HG03280 (cell line): ENCODE measurements around the gene IRS1.

Experiments used
- ATAC-seq: cut with Tn5 transposase; IDR thresholded peaks from one replicate; pipeline ENCODE4 v1.9.1; 2021; ENCODE audit warnings: mild to moderate bottlenecking, moderate library complexity; ENCODE audit not compliant: unreplicated experiment

IRS1 gene

GRCh38 chr2:226828191-226828590, 28.6 kb upstream of the IRS1 start:
- ATAC-seq: no peak

DNA sequence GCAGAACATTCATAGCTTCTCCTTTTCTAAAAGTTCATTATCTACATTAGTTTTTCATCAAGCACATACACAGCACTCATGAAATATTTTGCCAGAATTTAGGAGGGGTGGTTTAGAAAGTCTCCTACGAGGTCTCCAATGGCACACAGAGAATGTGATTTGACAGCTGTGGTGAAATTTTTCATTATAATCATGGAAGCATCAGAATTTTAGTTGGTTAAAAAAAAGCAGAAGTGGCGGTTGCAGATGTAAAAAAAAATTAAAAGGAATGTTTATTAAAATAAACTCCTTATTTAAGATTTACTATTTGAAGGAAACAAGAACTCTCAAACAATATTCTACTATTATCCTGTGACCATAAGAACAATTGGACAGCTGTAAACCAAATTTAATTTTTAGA, 25.4 kb upstream of the IRS1 start:
- no peak for ATAC-seq

DNA sequence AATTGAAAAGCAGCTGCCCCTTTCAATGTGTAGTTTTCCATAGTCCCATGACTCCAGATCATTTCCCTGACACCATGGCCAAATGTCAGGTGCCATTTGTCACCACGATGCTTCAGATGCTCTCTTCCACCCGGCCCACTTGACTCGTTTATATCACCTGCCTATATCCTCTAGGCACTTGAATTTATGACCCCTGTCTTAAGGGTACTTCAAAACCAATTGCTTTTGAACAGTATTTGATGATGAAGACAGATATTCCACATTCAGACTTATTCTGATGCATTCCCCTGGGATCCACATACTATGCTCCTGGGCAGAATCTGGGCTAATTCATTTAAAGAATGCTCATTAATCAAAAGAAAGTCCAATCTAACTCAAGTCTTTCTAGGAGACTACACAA, 19.3 kb upstream of the IRS1 start:
- ATAC-seq: no peak

DNA sequence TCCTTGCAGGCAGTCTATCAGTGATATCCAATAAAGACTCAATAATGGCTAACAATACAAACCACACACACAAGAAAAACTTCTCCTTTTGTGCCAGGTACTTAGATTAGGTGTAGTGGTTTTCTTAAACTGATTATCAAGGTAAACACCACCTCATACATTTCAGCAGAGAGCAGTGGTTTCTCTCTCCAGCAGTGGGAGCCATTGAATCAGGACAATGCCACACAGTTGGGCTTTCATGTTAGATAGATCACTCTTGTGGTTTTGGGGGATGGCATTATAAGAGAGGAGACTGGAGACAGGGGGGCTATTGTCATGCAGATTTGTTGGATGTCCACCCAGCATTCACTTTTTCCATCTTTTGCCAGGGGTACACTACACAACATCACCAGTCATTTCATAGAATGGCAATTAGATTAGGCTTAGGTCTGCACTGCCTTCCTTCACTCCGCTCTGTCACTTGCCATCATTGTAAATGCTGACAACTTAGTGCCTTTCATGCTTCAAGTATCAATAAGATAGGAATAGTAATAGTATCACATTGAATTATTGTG, 13.6 kb upstream of the IRS1 start:
- no peak for ATAC-seq

- no peak for ATAC-seq
Measured at GRCh38 chr2:226803410-226803809, 3.8 kb upstream of the IRS1 start.

GRCh38 chr2:226802573-226802972, 3.0 kb upstream of the IRS1 start:
- ATAC-seq: no peak

DNA sequence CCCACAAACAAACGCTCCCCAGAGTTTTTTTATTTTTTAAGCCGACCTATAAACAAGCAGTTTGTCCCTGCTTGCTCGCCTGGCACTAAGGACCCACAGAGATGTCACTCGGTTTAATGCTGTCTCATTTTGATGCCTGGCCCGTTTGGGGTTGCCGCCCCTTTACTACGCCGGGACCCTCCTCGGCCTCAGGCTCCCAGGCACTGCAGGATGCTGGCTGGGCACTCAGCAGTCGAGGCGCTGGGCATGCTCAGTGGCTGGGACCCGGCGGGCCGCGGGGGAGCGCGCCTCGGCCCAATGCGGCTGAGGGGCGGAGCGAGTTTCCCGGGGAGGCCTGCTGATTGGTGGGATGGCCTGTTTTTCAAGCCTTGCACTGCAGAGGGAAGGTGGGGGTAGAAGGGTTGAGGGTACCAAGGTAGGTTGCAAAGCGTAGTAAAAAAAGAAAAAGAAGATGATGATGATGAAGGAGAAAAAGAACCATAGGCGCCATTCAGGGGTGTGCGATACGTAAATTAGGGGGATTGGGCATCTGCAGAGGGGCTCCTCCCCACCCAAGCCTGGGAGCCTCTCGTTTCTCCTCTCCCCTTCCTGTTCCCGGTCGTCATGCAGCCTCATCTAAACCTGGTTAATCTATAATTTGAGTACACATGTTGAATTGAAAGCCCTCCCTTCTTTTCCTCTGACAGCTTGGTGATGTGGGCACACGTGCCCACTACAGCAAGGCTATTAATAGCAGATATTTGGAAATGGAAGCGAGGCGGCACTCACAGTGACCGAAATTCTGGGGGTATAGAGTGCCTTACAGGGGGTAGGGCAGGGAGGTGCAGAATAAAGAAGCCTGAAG, 1.5 kb upstream of the IRS1 start:
- peak; percentile 85 for ATAC-seq

DNA sequence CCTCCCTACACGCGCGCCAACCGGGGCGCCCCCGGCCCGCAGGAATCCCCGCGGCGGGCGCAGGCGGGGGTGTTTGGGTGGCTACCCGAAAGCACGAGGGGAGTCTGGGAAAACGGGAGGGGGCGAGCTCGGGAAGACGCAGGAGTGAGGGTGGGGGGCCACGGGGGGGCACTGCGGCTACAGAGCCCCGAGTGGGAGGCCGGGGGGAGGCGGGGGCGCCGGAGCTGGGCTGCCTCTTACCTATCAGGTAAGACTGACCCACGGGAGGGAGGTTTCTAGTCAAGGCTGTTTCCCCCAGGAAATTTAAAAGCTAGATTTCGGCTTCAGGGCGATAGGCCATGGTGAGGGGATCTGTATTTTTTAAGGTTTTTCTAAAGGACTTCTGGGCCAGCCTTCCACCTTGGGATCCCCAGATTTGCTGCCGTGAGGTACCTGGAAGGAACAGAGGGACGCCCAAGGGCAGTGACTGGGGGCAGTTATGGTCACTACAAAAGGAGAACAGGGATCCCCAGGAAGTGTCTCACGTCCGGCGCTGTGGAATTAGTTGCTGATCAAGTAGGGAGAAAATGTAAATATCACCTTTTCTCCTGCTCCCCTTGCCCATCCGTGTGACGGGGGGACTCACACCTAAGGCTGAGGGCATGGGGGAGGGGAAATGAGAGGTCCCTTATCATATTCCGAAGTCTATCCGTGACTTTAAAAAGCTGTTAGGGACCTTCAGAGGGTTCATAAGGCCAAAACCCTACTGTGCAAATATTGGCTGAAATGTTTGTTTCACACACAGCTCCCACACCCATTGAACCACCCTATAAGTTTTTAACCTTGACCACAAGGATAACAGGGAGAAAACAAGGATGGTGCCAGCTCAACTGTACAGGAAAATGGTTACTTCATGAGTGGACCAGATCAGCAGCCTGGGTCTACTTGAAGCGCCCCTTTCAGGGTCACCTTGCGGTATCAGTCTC, 638 bp upstream of the IRS1 start:
- no peak for ATAC-seq

DNA sequence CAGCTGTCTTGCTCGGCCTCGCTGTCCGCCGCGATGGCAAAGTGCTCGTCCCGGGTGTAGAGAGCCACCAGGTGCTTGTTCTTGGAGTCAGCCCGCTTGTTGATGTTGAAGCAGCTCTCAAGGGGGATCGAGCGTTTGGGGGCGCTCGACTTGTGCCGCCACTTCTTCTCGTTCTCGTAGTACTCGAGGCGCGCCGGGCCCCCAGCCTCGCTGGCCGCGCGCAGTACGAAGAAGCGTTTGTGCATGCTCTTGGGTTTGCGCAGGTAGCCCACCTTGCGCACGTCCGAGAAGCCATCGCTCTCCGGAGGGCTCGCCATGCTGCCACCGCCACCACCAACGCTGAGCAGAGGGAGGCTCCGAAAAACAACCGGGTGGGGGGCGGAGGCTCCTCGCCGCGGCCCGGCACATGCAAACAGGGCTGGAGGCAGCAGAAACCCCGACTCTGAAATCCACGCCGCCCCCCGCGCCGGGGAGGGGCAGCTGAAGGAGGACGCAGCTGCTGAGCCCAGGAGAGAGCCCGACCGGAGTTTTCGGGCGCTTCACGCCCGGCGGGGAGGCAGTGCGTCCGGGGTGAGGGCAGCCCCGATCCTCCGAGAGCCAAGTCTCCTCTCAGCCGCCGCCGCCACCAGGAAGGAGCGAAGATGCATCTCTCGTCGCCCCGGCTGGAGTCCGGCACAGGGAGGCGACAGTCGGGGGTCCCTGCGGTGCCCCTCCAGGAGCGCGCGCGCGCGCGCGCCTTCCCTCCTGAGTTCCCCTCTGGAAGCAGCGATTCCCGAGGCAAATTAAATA, 1.0 kb downstream of the IRS1 start:
- peak; percentile 20 for ATAC-seq

- no peak for ATAC-seq
Measured at GRCh38 chr2:226797989-226798421, 1.6 kb downstream of the IRS1 start.

DNA sequence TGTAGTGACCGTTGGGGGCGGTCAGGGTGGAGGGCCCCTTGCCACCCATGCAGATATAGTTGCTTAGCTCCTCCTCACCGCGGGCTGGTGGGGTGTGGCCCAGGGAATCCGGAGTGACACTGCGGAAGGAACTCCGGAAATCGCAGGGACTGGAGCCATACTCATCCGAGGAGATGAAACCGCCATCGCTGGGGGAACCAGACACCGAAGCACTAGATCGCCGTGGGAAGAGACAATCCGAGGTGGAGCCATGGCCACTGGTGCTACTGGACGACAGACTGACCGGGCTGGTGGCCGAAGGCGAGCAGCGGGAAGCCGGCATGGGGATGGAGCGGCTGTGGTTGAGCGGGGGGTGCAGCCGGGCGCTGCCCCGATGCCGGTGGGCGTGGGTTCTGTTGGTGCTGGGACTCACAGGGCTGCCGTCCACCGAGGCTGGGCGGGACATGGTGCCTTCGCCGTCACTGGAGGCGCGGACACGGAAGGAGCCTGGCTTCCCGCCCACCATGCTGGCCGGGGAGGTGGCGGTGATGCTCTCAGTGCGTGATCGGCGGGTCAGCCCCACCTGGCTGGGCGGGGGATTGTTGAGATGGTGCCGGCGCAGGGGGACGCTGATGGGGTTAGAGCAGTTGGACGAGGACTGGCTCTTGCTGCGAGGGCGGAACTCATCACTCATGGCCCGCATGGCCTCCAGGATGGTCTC, 2.2 kb downstream of the IRS1 start:
- ATAC-seq: no peak

DNA sequence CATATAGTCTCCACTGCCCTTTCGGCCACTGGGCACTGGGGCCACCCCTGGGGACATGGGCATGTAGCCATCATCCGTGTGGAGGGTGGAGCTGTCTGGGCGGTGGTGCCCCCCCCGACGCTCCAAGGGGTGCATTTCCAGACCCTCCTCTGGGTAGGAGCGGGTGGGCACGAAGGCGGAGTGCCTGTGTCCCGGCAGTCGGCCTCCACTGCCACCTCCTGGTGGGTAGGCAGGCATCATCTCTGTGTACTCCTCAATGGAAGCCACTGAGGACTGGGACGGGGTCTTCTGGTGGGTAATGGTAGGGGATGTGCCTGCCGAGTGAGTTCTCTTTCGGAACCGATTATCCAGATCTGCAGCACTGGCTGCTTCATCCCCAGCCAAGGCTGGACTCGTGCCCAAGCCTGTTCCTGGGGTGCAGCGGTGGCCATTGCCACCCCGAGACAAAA, 2.8 kb downstream of the IRS1 start:
- ATAC-seq: no peak

- ATAC-seq: no peak
Measured at GRCh38 chr2:226796012-226796839, 3.4 kb downstream of the IRS1 start.

- ATAC-seq: no peak
Measured at GRCh38 chr2:226795281-226796011, 4.2 kb downstream of the IRS1 start.

DNA sequence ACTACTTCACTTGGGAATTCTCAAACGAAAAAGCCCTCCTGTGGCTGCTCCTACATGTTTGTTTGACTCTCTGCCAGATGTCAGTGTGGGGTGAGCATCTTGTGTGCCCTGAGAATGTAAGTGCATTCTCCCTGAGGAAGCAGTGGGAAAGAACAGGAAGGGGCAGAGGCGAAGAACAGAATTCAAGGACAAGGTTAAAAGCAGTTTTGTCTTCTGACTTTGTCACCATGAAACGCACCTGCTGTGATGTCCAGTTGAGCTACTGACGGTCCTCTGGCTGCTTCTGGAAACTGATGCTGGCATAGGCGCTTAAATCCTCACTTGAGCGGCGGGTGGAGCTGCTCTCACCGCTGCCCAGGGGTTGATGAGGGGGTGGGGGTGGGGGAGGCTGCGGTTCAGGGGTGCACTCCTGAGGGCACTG, 4.9 kb downstream of the IRS1 start:
- no peak for ATAC-seq

DNA sequence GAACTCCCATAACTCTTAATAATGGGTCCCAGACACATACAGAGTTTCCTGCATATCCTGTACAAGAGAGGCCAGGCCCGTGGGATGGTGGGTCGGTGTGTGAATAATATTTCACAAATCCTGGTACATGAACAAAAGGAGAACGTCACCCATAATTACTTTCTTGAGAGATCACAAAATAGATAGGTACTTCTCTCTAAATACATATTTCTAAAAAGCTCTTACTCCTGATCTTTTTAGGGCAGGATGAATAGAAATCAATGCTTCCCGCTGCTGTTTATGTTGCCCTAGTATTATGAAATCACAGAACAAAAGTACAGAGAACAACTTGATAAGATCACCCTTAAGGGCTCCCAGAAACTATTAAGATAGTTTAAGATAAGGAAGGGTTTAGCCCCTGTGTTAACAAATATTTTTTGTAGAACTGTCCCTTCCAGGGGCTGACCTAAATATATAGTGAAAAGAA, 5.4 kb downstream of the IRS1 start:
- ATAC-seq: no peak

- no peak for ATAC-seq
Measured at GRCh38 chr2:226793646-226794045, 6.0 kb downstream of the IRS1 start.

DNA sequence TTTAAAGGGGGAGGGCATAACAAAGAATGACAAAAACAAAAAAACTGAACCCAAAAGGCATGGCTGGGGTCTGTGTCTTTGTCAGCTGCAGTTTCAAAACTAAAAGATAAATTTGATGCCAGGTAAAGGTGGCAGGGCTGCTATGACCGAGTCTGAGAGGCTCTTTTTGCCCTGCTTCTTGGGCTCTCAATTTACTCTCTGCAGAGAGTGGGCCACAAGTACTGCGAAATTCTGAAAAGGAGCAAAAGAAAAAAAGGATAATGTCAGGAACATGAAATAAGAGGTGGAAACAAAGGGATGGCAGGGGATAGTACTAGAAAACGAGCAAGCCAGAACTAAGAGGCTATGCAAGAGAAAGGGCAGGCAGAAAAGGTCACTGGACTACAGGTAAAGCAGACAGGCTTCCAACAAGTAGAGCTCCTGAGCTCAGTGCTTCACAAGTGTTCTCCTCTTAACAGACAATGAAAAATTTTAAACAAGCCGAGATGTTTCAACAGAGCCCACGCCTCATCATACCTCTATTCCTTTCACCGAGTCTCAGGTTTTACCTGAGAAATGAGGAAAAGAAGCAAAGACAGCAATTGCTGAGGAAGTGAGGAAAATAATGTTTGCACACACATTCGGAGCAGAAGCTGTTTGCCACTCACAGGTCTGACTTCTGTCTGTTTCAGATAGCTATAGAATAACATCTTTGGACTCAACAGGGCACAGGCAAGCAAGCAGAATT, 7.3 kb downstream of the IRS1 start:
- no peak for ATAC-seq
